ENCODE results near the gene IFT74.

DNA sequence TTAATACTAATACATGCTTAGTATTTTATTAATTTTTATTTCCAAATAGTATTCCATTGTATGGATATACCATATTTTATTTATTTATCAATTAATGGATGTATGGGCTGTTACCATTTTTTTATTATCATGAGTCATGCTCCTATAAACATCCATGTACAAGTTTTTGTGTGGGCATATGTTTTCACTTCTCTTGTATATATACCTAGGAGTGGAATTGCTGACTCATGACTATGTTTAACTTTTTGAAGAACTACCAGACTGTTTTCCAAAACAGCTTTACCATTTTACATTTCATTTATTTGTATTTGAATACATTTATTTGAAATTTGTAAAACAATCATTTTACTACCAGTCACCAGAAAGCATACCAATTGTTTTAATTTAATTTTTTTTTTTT lies 63.4 kb downstream of the IFT74 start:
- TF ChIP-seq, protein P1, sequence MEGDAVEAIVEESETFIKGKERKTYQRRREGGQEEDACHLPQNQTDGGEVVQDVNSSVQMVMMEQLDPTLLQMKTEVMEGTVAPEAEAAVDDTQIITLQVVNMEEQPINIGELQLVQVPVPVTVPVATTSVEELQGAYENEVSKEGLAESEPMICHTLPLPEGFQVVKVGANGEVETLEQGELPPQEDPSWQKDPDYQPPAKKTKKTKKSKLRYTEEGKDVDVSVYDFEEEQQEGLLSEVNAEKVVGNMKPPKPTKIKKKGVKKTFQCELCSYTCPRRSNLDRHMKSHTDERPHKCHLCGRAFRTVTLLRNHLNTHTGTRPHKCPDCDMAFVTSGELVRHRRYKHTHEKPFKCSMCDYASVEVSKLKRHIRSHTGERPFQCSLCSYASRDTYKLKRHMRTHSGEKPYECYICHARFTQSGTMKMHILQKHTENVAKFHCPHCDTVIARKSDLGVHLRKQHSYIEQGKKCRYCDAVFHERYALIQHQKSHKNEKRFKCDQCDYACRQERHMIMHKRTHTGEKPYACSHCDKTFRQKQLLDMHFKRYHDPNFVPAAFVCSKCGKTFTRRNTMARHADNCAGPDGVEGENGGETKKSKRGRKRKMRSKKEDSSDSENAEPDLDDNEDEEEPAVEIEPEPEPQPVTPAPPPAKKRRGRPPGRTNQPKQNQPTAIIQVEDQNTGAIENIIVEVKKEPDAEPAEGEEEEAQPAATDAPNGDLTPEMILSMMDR (IDR thresholded peaks at IDR 0.05 in 8 of 11, conservative IDR thresholded peaks at IDR 0.05 in 3 of 11), result no peak
- TF ChIP-seq POLR2A (IDR thresholded peaks at IDR 0.05) (no peak), POLR2AphosphoS5 (IDR thresholded peaks at IDR 0.05) (no peak)

All from spleen (tissue), 7 donors.